ENCODE measurements around the gene SPECC1. TPM values are rescaled to one million over a fixed set of nuclear protein-coding genes. Genes with fewer than 3 reads are reported as not detected.
"Not testable (repeated sequence)": the region's sequence is repeated elsewhere in the genome, so short reads cannot be mapped to it uniquely, and the experiment has no call there.

Gene SPECC1
- total RNA-seq, 1 donor from 2014 or later: 10.1 TPM

DNA sequence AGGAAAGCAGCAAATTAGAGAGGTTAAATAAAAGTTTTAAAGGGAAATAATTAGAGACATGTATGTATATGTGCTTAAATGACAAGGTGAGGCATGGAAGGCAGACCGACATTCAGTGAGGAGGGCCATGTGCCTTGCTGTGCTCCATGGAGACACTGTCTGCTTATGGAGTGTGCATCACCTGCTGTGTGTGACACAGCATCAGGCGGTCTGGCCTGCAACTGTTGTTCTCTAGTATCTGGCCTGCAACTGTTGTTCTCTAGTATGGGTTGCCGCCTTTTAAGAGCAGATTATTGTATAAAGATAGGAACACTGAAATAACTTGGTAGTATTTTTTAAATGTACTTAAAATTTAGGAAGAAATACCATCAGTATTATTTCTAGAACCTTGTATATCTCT lies 233.1 kb downstream of the SPECC1 start:
- intact Hi-C loops (cut with DNase I): no loop called here
- DNase-seq (ENCODE audit: low spot score): no peak

GRCh38 chr17:20243524-20243923 lies 234.4 kb downstream of the SPECC1 start:
- intact Hi-C loops (cut with DNase I): no loop called here
- DNase-seq (ENCODE audit: low spot score): no peak

DNA sequence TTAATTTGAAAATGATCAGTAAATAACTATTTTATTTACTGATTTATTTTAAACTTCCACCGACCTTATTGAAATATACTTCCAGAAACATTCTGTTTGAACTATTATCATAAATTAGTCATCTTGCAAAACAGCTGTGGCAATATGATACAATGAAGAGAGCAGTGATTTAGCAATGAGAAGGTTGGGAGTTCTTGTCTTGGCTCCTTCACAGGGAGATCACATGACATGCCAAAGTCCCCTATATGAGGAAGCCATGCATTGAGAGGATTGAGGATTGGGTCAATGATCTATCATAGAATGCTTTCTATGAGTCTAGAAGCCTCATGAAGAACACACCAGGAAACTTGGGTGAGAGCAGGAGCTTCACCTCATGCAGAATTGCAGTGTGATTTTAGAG lies 235.5 kb downstream of the SPECC1 start:
- intact Hi-C loops (cut with DNase I): no loop called here
- no peak for DNase-seq (ENCODE audit: low spot score)

GRCh38 chr17:20246692-20247091 lies 237.5 kb downstream of the SPECC1 start:
- DNase-seq (ENCODE audit: low spot score): no peak
- intact Hi-C loops (cut with DNase I): no loop called here

DNA sequence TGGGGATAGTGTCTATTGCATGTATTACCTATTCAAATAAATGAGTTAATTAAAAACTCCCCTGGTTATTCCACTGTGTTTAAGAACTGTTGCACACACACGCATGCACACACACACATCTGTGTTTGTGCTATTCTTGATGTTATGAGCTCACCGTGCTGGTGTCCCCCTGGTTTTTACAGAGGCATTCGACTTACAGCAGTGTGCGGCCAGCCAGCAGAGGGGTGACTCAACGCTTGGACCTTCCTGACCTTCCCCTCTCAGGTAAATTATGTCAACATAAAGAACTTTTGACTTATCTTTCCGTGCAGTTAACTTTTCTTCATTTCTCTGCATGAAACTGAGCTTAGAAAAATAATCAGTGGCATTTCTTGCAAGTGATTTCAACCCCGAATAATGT lies 244.2 kb downstream of the SPECC1 start:
- intact Hi-C loops (cut with DNase I): no loop called here
- DNase-seq (ENCODE audit: low spot score): no peak

- no peak for DNase-seq (ENCODE audit: low spot score)
- intact Hi-C loops (cut with DNase I): no loop called here
These were observed 245.4 kb downstream of the SPECC1 start for GRCh38 chr17:20254541-20254940.

DNA sequence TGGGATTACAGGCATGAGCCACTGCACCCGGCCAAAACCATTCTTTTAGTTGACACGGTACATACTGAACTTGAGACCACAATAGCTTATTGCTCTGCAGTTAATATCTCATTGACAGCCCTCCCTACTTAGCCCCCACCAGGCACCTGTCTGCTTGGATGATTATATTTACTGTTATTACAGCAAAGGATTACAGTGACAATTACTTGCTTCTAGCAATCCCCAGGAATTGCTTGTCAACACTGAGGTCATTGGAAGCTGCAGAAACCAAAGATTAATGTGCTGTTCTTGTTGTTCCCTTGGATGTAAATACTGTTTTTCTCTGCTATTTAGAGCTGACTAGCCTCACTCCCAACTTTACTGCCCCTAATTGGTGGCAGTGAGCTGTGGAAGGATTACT lies 247.0 kb downstream of the SPECC1 start:
- intact Hi-C loops (cut with DNase I): no loop called here
- no peak for DNase-seq (ENCODE audit: low spot score)

- intact Hi-C loops (cut with DNase I): no loop called here
- no peak for DNase-seq (ENCODE audit: low spot score)
These were observed 247.8 kb downstream of the SPECC1 start for GRCh38 chr17:20257008-20257407.

DNA sequence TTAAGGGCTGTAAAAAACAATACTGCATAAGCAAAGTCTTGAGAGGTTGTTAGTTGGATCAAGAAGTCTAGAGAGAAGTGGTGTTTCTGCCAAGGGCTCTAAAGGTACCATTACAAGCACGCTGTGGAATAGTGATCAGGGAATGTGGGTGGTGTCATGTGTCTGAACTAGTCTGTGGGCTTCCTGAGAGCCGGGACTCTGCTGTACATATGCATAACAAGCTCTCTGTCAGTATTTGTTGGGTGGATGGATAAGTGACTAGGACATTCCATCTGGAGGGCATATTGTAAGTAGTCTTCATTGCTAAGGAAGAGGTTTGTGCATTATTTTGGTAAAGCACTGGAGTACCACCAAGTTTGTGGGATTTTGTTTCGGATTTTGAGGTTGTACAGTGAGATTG lies 248.6 kb downstream of the SPECC1 start:
- no peak for DNase-seq (ENCODE audit: low spot score)
- intact Hi-C loops (cut with DNase I): no loop called here

- intact Hi-C loops (cut with DNase I): no loop called here
- DNase-seq (ENCODE audit: low spot score): no peak
These were observed 250.5 kb downstream of the SPECC1 start for GRCh38 chr17:20259668-20260067.

DNA sequence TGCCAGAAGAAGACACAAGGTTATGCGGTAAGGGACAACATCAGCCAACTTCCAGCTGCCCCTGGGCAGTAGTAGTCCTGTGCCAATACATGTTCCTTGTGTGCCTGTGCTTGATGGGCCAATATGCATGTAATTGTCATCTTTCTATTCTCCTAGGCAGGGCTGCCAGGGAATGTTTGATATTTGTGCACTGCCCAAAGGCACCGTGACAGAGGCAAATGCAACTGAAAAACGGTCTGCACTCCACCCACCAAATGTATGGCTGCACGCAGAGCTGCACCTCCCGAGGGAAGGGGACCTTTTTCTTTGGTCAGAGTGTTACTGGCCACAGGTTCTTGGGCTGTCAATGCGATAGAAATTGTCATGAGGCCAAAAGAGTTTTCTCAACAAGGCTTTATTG lies 251.1 kb downstream of the SPECC1 start:
- no peak for DNase-seq (ENCODE audit: low spot score)
- intact Hi-C loops (cut with DNase I): no loop called here

- DNase-seq (ENCODE audit: low spot score): no peak
- intact Hi-C loops (cut with DNase I): no loop called here
These were observed 253.3 kb downstream of the SPECC1 start for GRCh38 chr17:20262226-20263114.

DNA sequence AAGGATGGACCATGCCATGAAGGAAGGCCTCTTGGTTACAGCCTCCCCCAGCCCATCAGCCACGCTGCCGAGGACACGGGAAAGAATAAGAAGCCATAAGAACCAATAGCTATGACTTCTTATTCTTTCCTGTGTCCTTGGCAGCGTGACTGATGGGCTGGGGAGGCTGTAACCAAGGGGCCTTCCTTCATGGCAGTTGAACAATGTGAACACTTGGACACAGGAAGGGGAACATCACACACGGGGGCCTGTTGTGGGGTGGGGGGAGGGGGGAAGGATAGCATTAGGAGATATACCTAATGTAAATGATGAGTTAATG lies 253.9 kb downstream of the SPECC1 start:
- intact Hi-C loops (cut with DNase I); DNase-seq (ENCODE audit: low spot score): not testable (repeated sequence)

DNA sequence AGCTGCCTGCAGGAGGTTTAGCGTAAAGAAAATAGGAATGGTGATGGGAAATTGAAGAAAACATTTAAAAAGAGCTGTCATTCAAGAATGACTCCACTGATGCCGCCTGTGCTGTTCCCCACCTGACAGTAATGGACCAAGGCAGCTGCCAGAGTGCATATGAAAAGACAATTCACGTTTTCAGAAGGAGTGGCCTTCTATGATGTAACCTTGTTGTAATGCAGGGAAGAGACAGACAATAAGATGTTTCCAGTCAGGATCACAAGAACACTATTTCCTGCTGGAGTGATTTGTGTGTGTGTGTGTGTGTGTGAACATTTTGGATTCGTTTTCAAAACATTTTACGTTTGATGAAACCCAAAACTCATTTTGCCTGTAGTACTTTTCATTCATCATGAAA lies 254.4 kb downstream of the SPECC1 start:
- intact Hi-C loops (cut with DNase I): no loop called here
- no peak for DNase-seq (ENCODE audit: low spot score)

GRCh38 chr17:20264996-20265395 lies 255.8 kb downstream of the SPECC1 start:
- no peak for DNase-seq (ENCODE audit: low spot score)
- intact Hi-C loops (cut with DNase I): no loop called here

GRCh38 chr17:20266806-20267458 lies 257.8 kb downstream of the SPECC1 start:
- intact Hi-C loops (cut with DNase I): no loop called here
- DNase-seq (ENCODE audit: low spot score): no peak

GRCh38 chr17:20267459-20267842 lies 258.3 kb downstream of the SPECC1 start:
- intact Hi-C loops (cut with DNase I): no loop called here
- DNase-seq (ENCODE audit: low spot score): no peak

DNA sequence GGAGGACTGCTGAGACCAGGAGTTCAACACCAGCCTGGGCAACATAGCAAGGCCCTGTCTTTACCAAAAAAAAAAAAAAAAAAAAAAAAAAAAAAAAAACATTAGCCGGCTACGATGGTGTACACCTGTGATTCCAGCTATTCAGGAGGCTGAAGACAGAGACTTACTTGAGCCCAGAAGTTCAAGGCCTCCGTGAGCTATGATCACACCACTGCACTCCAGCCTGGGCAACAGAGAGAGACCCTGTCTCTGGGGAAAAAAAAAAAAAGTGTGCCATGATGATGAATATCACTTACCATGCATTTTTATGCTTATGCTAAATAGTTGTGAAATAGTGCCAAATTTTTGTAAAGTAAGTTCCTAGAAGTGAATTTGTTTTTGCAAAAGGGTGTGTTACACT lies 261.2 kb downstream of the SPECC1 start:
- intact Hi-C loops (cut with DNase I): no loop called here
- DNase-seq (ENCODE audit: low spot score): no peak

DNA sequence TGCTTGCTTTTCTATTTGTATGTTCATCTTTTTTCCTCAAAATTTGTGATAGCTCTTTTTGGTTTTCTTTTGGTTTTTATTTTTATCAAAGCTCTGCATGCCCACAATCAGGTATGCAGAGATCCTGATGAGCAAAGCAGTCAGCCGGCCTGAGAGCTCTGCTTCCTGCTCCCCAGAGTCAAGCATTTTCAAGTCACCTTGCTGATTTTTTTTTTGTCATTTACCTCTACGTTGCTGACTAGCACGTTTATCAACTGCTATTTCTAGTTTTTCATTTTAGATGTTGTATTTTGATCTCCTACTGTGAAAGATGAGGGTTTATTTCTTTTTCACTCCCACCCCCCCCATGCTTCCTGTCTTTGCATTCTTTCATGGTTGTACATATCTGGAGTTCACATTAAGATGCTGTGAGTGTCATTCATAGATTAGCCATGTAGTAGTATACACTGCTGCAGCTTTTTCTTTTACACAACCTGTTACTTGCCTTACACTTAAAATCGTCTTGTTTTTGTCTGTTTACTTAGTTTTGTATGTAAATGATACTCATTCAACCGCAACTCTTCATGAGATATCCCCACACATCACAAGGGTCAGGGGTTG lies 262.0 kb downstream of the SPECC1 start:
- intact Hi-C loops (cut with DNase I): no loop called here

GRCh38 chr17:20273741-20274500 lies 264.8 kb downstream of the SPECC1 start:
- intact Hi-C loops (cut with DNase I): no loop called here
- no peak for DNase-seq (ENCODE audit: low spot score)

More for the DNA sequence above, 262.0 kb downstream of the SPECC1 start:
- no peak for DNase-seq (ENCODE audit: low spot score)

Measured in cardiac septum (tissue), 1 donor.